ENCODE results near the gene KCTD16.

- TF ChIP-seq EZH2 (IDR thresholded peaks at IDR 0.05; ENCODE audit: low read depth, unreplicated experiment) = no peak
- TF ChIP-seq CTCF (conservative IDR thresholded peaks at IDR 0.05; ENCODE audit: low read depth in 2 of 2) = no peak
- TF ChIP-seq, protein P1, sequence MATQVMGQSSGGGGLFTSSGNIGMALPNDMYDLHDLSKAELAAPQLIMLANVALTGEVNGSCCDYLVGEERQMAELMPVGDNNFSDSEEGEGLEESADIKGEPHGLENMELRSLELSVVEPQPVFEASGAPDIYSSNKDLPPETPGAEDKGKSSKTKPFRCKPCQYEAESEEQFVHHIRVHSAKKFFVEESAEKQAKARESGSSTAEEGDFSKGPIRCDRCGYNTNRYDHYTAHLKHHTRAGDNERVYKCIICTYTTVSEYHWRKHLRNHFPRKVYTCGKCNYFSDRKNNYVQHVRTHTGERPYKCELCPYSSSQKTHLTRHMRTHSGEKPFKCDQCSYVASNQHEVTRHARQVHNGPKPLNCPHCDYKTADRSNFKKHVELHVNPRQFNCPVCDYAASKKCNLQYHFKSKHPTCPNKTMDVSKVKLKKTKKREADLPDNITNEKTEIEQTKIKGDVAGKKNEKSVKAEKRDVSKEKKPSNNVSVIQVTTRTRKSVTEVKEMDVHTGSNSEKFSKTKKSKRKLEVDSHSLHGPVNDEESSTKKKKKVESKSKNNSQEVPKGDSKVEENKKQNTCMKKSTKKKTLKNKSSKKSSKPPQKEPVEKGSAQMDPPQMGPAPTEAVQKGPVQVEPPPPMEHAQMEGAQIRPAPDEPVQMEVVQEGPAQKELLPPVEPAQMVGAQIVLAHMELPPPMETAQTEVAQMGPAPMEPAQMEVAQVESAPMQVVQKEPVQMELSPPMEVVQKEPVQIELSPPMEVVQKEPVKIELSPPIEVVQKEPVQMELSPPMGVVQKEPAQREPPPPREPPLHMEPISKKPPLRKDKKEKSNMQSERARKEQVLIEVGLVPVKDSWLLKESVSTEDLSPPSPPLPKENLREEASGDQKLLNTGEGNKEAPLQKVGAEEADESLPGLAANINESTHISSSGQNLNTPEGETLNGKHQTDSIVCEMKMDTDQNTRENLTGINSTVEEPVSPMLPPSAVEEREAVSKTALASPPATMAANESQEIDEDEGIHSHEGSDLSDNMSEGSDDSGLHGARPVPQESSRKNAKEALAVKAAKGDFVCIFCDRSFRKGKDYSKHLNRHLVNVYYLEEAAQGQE (IDR thresholded peaks at IDR 0.05; ENCODE audit: unreplicated experiment) = no peak
- no peak for TF ChIP-seq EZH2phosphoT487 (IDR thresholded peaks at IDR 0.05; ENCODE audit: unreplicated experiment)
- no peak for TF ChIP-seq POLR2AphosphoS5 (IDR thresholded peaks at IDR 0.05; ENCODE audit: low read depth)
- no peak for TF ChIP-seq CREB1 (CRISPR knock-in tag; IDR thresholded peaks at IDR 0.05; ENCODE audit: low read depth)
- TF ChIP-seq, protein P2, sequence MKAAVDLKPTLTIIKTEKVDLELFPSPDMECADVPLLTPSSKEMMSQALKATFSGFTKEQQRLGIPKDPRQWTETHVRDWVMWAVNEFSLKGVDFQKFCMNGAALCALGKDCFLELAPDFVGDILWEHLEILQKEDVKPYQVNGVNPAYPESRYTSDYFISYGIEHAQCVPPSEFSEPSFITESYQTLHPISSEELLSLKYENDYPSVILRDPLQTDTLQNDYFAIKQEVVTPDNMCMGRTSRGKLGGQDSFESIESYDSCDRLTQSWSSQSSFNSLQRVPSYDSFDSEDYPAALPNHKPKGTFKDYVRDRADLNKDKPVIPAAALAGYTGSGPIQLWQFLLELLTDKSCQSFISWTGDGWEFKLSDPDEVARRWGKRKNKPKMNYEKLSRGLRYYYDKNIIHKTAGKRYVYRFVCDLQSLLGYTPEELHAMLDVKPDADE (IDR thresholded peaks at IDR 0.05) = no peak
- TF ChIP-seq NANOG (IDR thresholded peaks at IDR 0.05; ENCODE audit: borderline replicate concordance) = no peak
- TF ChIP-seq JUNB (IDR thresholded peaks at IDR 0.05; ENCODE audit: unreplicated experiment) = no peak
- TF ChIP-seq ZNF331 (CRISPR knock-in tag; IDR thresholded peaks at IDR 0.05; ENCODE audit: low read depth) = no peak
- no peak for TF ChIP-seq STAT1 (IDR thresholded peaks at IDR 0.05; ENCODE audit: unreplicated experiment)
- TF ChIP-seq ZNF114 (CRISPR knock-in tag; IDR thresholded peaks at IDR 0.05) = no peak
Measured at GRCh38 chr5:144328980-144329379, 158.3 kb downstream of the KCTD16 start.
